ENCODE results near the gene TNRC18. TPM values are rescaled to one million over a fixed set of nuclear protein-coding genes. Genes with fewer than 3 reads are reported as not detected.

The TNRC18 gene
- total and polyA plus RNA-seq, 9 donors = 48.6 to 153 (median 91.8) TPM

- no peak for DNase-seq
- peaks cover 10% of the 10 kb centered on the region for H3K4me1 ChIP-seq (ENCODE audit: insufficient read depth)
- no peak overlapping the region for H3K27ac ChIP-seq
- TF ChIP-seq CTCF (IDR thresholded peaks at IDR 0.05) = no peak
- no peak for TF ChIP-seq POLR2A (IDR thresholded peaks at IDR 0.05)
- TF ChIP-seq EP300 (IDR thresholded peaks at IDR 0.05) = no peak
- H3K27me3 ChIP-seq = no peaks in the 10 kb centered on the region
- H3K9me3 ChIP-seq = peaks cover 0 to 5% of the 10 kb centered on the region in 2 donors
- H3K4me3 ChIP-seq = no peak overlapping the region
- intact Hi-C loops (cut with DNase I) = no loop called here
- H3K36me3 ChIP-seq = no peaks in the 10 kb centered on the region
- WGBS, 3 donors = 93 to 99% (median 94%) methylated on average over 3 of the region's 3 CpGs
These were observed 9.1 kb upstream of the TNRC18 start for GRCh38 chr7:5432691-5433090.

GRCh38 chr7:5431560-5432015 is 8.0 kb upstream of the TNRC18 start:
- Histone ChIP-seq H3K4me3 (no peak overlapping the region), H3K4me1 (ENCODE audit: insufficient read depth) (peaks cover 10% of the 10 kb centered on the region), H3K27ac (no peak overlapping the region), H3K27me3 (no peaks in the 10 kb centered on the region), H3K9me3 (no peaks in the 10 kb centered on the region), H3K36me3 (no peaks in the 10 kb centered on the region)
- intact Hi-C loops (cut with DNase I) = no loop called here
- WGBS, 3 donors = 41 to 60% (median 59%) methylated on average over 4 of the region's 4 CpGs
- TF ChIP-seq EP300 (IDR thresholded peaks at IDR 0.05) (no peak), CTCF (IDR thresholded peaks at IDR 0.05) (no peak), POLR2A (IDR thresholded peaks at IDR 0.05) (no peak)
- no peak for DNase-seq

- peaks cover 10% of the 10 kb centered on the region for H3K4me1 ChIP-seq (ENCODE audit: insufficient read depth)
- peak in 1 of 5 donors; percentile 54 for DNase-seq
- intact Hi-C loops (cut with DNase I) = no loop called here
- no peak overlapping the region for H3K4me3 ChIP-seq
- 70 to 75% (median 75%) methylated on average over 5 of the region's 5 CpGs for WGBS, 3 donors
- H3K27ac ChIP-seq = peak overlapping the region; percentile 76 to 99
- H3K27me3 ChIP-seq = no peaks in the 10 kb centered on the region
- TF ChIP-seq POLR2A (IDR thresholded peaks at IDR 0.05) (no peak), CTCF (IDR thresholded peaks at IDR 0.05) (no peak)
- no peaks in the 10 kb centered on the region for H3K9me3 ChIP-seq
- no peaks in the 10 kb centered on the region for H3K36me3 ChIP-seq
These were observed 6.9 kb upstream of the TNRC18 start for GRCh38 chr7:5430612-5430947.

GRCh38 chr7:5429857-5430611 is 6.4 kb upstream of the TNRC18 start:
- Histone ChIP-seq H3K27ac (peak overlapping the region; percentile 76 to 99), H3K27me3 (no peaks in the 10 kb centered on the region), H3K9me3 (no peaks in the 10 kb centered on the region), H3K4me1 (ENCODE audit: insufficient read depth) (peaks cover 10% of the 10 kb centered on the region), H3K36me3 (no peaks in the 10 kb centered on the region), H3K4me3 (peak overlapping the region; percentile 94)
- intact Hi-C loops (cut with DNase I) = no loop called here
- DNase-seq = peak; percentile 54 to 72 (median 65)
- no peak for TF ChIP-seq POLR2A (IDR thresholded peaks at IDR 0.05)
- TF ChIP-seq CTCF (IDR thresholded peaks at IDR 0.05) = no peak
- TF ChIP-seq EP300 (IDR thresholded peaks at IDR 0.05) = no peak
- 15 to 18% (median 18%) methylated on average over 25 to 30 of the region's 30 CpGs for WGBS, 3 donors
